K562 (cell line): ENCODE data around the gene IL17RA.

Experiments
- HIVEP1 ChIP-seq: fragments of 250-450 bp; sonication (Bioruptor Pico); IDR thresholded peaks from 2 replicates; pipeline ENCODE4 v1.4.0; 2020; ENCODE audit warnings: mild to moderate bottlenecking
- KLF13 ChIP-seq: fragments of 450-650 bp; IDR thresholded peaks from 2 replicates; pipeline ENCODE4 v1.6.1; 2016; ENCODE audit warnings: missing genetic modification characterization, low read depth, mild to moderate bottlenecking, missing compliant biosample characterization, moderate library complexity, borderline replicate concordance
- SOX6 ChIP-seq: fragments of 450-650 bp; IDR thresholded peaks from 2 replicates; pipeline ENCODE4 v1.6.1; 2014; ENCODE audit warnings: mild to moderate bottlenecking
- TEAD4 ChIP-seq, 2 experiments: sonication (generic) in 1 of 2; formaldehyde crosslinking in 1 of 2; IDR thresholded peaks; 2 replicates each; pipeline versions ENCODE4 v1.6.1 to v1.8.0; 2012 to 2022; ENCODE audit warnings: borderline replicate concordance in 1 of 2, inconsistent platforms in 1 of 2, low read length in 1 of 2, mild to moderate bottlenecking in 1 of 2, missing genetic modification reagents in 1 of 2
- ZNF282 ChIP-seq: sonication (generic); formaldehyde crosslinking; IDR thresholded peaks from 2 replicates; pipeline ENCODE4 v1.8.1; 2023; ENCODE audit warnings: missing genetic modification reagents
- TF ChIP-seq, protein P1 (sequence below): IDR thresholded peaks from 2 replicates; pipeline ENCODE4 v1.6.1; 2012; ENCODE audit warnings: low read depth, low read length, improper control_type of control experiment, borderline replicate concordance
- TF ChIP-seq, protein P2 (sequence below): fragments of 450-650 bp; formaldehyde crosslinking; IDR thresholded peaks from 2 replicates; pipeline ENCODE4 v1.4.0; 2022; ENCODE audit warnings: mild to moderate bottlenecking, moderate library complexity
- TF ChIP-seq, protein P3 (sequence below): sonication (generic); formaldehyde crosslinking; IDR thresholded peaks from 2 replicates; pipeline ENCODE4 v1.8.1; 2023; ENCODE audit warnings: mild to moderate bottlenecking, missing genetic modification reagents
- TF ChIP-seq, protein P4 (sequence below): sonication (generic); formaldehyde crosslinking; IDR thresholded peaks from 2 replicates; pipeline ENCODE4 v1.8.0; 2022; ENCODE audit warnings: mild to moderate bottlenecking, low read depth, missing genetic modification reagents

DNA sequence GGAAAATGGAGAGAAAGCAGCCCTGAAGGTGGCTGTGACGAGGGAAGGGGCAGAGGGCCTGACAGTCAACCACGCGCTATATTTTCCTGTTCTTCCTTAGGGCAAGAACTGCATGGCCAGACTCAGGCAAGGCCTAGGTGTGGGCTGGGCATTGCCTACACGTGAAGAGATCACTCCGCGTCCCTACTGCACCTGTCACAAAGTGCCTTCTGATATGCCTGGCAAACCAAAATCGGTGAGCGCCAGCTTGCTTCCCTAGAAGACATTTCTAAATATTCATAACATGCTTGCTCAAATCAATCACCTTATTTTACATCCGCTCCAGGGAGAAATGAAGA, 30.1 kb downstream of the IL17RA start:
- TF ChIP-seq ZNF282 (CRISPR knock-in tag) (no peak), SOX6 (no peak), TEAD4 (IDR thresholded peaks at IDR 0.05; ENCODE audit: low read length) (no peak), TEAD4 (CRISPR knock-in tag; IDR thresholded peaks at IDR 0.05; ENCODE audit: borderline replicate concordance) (no peak), HIVEP1 (no peak), KLF13 (tag) (no peak)
- TF ChIP-seq, protein P1, sequence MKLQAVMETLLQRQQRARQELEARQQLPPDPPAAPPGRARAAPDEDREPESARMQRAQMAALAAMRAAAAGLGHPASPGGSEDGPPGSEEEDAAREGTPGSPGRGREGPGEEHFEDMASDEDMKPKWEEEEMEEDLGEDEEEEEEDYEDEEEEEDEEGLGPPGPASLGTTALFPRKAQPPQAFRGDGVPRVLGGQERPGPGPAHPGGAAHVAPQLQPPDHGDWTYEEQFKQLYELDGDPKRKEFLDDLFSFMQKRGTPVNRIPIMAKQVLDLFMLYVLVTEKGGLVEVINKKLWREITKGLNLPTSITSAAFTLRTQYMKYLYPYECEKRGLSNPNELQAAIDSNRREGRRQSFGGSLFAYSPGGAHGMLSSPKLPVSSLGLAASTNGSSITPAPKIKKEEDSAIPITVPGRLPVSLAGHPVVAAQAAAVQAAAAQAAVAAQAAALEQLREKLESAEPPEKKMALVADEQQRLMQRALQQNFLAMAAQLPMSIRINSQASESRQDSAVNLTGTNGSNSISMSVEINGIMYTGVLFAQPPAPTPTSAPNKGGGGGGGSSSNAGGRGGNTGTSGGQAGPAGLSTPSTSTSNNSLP = no peak
- TF ChIP-seq, protein P2, sequence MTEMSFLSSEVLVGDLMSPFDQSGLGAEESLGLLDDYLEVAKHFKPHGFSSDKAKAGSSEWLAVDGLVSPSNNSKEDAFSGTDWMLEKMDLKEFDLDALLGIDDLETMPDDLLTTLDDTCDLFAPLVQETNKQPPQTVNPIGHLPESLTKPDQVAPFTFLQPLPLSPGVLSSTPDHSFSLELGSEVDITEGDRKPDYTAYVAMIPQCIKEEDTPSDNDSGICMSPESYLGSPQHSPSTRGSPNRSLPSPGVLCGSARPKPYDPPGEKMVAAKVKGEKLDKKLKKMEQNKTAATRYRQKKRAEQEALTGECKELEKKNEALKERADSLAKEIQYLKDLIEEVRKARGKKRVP (CRISPR knock-in tag) = no peak
- TF ChIP-seq, protein P3, sequence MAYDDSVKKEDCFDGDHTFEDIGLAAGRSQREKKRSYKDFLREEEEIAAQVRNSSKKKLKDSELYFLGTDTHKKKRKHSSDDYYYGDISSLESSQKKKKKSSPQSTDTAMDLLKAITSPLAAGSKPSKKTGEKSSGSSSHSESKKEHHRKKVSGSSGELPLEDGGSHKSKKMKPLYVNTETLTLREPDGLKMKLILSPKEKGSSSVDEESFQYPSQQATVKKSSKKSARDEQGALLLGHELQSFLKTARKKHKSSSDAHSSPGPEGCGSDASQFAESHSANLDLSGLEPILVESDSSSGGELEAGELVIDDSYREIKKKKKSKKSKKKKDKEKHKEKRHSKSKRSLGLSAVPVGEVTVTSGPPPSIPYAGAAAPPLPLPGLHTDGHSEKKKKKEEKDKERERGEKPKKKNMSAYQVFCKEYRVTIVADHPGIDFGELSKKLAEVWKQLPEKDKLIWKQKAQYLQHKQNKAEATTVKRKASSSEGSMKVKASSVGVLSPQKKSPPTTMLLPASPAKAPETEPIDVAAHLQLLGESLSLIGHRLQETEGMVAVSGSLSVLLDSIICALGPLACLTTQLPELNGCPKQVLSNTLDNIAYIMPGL (CRISPR knock-in tag) = no peak
- TF ChIP-seq, protein P4, sequence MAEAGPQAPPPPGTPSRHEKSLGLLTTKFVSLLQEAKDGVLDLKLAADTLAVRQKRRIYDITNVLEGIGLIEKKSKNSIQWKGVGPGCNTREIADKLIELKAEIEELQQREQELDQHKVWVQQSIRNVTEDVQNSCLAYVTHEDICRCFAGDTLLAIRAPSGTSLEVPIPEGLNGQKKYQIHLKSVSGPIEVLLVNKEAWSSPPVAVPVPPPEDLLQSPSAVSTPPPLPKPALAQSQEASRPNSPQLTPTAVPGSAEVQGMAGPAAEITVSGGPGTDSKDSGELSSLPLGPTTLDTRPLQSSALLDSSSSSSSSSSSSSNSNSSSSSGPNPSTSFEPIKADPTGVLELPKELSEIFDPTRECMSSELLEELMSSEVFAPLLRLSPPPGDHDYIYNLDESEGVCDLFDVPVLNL = no peak
